ENCODE data around the gene SLC4A7. TPM values are rescaled to one million over a fixed set of nuclear protein-coding genes. Genes with fewer than 3 reads are reported as not detected.

SLC4A7 gene
- total RNA-seq, 1 donor from 2014 or later: 76.4 TPM

Other genes starting within 250 kb of the SLC4A7 start
- 0.80 and 0.84 TPM in 2 replicates for gene NEK10, start 115.0 kb downstream of the SLC4A7 start, total RNA-seq
- gene EOMES, start 237.9 kb upstream of the SLC4A7 start, total RNA-seq: 5.2 and 5.6 TPM in 2 replicates